NCI-H345 treated with DMSO at 0.1 percent for 48 hours (cell line): ENCODE results near the gene CHI3L2.

ENCODE experiments used
- DNase-seq: peaks from one replicate; lab custom pipeline; 2025; ENCODE audit not compliant: unreplicated experiment; lab: John Stamatoyannopoulos, UW

The CHI3L2 gene

DNA sequence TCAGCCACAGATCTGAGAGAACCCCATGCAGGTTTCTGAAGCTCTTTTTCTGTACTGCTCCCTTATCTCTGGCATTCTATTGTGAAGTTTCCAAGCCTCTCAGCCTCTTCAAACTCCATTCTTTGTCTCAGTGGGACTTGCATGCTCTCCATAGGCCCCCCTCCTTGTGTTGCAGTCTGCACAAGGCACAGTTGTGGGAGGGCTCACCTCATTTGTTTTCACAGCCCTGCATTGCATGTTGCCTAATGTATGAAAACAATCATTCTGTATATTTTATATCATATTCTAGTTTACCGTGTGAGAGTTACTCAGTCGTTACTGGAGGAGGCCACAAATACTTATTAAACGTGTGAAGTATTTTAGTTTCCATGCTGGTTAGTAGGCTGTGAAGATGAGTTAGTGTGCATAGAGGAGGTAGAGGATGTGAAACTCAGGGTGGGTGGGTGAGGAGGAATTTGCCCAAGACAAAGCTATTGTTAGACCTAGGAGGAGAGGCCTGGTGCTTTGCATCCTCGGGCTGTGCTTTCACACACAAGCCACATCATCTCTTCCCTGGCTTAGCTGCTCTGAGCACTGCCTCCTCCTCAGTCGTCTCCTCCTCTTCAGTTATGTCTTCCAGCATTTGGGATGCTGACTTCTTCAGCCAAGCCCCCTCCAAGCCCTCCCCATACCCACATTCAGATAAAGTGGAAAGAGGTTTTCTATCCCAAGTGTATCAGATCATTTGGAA is 7.8 kb upstream of the CHI3L2 start:
- DNase-seq, result no peak

DNA sequence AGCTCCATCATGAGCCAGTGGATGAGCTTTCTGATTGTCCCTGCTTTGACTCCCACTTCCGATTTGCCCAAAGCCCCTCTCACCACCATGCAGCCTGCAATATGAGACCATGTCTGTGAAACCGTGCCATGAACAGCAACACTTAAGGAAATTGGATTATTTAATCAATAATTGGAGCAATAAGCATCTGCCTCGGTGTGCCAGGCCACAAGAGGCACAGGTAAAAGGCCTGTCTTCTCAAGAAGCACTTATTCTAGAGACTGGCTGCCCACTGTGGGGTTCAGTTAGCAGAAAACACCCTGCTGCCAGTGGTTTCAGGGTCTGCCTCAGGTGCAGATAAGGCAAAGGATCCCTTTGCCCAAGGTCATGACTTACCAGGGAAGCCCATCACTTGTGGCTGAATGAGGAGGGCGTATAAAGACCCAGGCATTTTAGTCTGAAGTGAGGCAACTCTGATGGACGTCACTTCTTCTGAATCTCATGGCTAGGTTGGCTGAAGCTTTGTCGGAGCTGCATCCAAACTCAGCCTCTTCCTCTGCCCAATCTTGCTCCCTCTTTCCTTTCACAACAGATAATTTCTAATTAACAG is 7.1 kb upstream of the CHI3L2 start:
- DNase-seq, result no peak

DNA sequence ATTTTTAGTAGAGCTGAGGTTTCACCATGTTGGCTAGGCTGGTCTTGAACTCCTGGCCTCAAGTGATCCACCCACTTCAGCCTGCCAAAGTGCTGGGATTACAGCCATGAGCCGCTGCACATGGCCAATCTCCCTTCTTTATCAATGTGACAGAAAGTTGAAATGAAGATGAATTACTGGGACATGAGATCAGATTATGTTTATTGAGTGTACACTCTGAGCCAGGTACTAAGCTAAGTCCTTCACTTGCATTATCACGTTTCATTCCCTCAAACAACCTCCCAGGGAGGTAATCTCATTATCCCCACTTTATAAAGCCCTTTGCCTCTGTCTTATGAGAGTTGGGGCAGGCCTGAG is 6.3 kb upstream of the CHI3L2 start:
- no peak for DNase-seq

DNA sequence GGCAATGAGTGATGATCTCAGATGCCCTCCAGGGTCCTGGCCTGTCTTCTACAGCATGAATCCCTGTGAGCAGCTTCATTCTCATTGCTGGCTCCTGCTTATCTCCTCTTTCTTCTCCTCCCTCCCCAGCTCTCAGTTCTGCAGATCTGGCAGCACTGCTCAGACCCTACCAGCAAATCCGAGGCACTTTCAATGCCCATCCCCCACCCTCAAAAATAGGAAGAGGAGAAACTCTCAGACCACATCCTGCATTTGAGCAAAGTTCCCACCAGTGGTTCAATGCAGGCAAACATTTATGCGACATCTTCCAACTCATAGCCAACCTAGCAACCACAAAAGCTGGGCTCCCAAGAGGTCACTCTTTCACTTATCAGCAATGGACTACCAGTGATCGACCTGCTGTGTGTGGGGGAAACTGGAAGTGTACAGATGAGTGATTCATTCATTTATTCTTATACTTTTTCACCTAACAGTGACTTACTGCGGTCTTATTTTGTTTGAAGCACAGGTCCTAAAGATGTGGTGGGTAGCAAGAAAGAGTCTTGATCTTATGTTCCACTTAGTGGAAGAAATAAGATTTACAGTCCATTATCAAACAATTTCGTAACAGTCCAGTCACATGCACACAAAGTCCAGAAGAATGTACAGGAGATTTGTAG is 5.8 kb upstream of the CHI3L2 start:
- DNase-seq, result no peak

DNA sequence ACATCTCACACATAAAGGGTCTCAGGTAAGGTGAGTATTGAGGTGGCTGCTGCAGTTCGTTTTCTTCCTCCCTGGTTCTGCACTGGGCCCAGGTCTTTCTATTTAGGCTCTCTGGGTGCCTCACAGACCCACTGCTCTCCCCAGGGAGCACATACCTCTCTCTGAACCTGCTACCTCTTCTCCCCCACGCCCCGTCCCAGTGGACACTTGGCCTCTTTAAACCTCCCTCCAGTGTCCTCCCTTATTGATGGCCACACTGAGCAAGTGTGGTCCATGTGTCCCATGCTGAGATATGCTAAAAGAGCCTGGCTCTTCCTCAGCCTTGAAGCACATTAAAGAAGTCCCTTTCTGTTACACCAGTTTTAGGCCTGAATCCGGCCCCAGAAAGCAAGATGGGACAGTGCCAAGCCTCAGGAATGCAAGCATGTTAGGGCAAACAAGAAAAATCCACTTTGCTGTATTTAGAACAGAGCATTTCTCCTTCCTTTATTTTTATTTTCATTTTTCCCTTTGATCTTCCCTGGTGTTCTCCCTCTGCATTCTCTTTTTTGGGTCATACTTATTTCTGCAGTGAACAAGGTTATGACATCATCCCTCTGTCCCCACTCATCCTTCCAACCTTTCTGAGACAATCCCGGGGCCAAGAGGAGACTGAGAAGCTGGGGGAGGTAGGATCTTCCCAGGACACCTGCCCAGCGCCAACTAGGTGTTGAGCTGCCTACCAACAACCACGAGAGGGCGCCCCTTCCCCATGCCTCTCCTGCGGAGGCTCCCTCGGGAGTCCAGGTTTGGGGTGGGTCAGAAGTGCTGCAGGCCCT is 5.0 kb upstream of the CHI3L2 start:
- peak; percentile 42 for DNase-seq

DNA sequence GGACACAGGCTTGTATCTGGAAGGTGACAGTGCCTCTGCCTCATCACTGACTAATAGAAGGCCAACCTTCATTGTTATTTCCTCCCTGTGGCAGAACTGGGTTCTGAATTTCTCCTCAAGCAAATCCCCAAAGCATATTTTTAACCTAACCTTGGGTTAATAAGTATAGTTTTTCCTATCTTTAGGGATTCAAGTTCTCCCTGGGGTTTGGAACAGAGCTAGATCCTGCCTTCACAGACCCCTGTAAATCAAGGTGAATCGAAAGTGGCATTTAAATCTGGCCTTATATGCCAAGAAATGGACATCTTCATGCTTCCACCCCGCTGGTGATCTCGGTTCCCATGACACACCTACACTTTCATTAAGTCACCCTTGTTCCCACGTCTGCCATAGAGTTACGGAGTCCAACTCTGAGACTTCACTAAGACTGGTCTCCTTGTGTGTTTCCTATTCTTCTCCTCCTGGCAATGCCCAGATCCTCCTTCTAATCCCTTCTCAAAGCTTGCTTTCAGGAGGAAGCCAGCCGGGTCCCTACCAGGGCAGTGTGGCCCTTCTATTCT is 4.3 kb upstream of the CHI3L2 start:
- DNase-seq, result no peak

DNA sequence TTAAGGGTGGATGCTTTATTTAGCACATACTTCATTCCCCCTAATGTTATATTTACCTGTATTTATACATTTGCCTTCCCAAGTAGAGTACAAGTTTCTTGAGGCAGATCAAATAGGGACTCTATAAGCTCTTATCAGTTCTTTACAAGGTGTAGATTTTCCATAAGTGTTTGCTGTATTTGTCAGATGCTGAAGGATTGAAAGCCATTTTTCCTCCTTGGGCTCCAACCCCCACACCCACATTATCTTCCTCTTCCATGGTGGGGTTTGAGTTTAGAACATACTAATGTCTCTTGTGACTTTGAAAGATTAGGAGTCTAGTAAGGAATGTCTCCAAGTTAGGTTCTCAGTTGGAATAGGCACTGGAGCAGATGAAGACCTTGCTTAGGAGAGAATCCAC is 2.4 kb upstream of the CHI3L2 start:
- DNase-seq, result no peak

DNA sequence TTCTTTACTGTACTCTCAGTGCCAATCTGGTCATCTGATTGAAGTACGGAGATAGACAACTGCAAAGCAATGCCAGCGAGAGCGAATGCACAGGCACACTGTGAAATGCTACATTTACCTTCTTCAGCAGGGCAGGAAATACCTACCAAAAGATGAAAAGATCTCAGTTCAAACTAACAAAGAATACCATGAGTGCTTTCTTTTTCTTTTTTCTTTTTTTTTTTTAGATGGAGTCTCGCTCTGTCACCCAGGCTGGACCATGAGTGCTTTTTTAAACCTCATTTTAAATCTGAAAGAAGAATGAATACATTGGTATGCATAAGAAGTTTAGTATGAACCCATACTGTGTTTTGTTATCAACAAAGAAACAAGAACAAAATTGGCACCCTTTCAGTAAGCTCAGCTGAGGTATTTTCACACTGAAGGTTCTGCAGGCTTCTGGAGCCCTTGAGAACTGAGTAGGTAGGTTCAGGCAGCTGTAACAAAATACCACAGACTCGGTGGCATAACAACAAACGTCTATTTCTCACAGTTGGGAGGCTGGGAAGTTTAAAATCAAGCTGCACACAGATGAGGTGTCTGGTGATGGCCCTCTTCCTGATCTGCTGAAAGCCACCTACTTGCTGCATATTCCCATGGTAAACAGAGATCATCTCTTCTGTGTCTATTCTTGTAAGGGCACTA is 1.7 kb upstream of the CHI3L2 start:
- DNase-seq, result no peak

DNA sequence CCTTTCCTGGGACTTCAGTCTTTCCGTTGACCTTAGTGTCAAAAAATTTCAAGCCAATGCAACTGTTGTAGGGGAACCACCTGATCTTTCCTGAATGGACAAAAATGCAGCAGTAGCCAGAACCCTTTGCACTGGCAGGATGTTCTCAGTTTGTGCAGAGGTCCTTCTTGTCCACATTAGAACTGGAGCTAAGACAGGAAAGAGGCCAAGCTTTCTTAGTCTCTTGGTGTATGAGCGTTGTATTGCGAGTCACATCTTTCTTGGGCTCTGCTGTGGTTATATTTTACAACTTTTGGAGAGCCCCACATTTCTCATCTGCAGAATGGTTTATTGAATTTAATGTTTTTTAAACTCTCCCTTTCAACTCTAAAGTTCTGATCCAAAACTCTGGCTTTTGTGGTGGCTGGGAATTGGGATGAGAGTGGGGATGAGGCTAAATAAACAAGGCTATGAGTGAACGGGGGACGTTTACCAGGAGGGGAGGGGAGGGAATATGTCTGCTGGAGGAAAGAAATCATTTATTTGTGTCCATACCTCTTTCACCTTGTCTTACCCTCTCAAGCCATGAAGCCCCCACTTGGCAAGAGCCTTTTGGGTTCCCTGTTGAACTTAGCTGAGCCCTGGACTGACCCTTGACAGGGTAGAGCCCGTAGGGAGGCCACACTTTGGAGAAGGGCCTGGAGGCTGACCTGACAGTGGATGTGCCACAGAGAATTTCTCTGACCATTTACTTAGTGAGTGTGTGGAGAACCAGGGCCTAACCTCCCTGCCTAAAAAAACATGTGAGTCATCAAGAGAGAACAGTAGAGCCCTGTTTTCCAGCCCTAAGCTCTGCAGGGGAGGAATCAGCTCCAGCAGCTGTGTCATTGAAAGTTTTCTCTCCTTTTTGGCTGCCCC is 586 bp downstream of the CHI3L2 start:
- no peak for DNase-seq

DNA sequence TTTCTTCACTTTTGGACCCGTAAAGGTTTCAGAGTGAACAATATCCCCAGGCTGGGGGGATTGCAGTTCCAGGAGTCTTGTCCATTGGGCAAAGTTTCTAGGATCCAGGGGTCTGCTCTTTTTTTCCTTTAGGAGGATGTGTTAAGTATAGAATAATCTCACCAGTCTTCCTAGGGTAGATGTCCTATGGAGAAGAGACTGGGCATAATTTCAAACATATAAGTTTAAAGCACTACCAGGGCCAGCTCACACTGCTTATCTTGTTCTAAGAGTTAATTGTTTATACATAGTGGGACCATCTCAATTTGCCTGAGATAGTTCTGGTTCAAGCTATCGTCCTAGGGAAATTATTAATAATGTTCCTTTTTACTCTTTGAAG is 1.2 kb downstream of the CHI3L2 start:
- no peak for DNase-seq

DNA sequence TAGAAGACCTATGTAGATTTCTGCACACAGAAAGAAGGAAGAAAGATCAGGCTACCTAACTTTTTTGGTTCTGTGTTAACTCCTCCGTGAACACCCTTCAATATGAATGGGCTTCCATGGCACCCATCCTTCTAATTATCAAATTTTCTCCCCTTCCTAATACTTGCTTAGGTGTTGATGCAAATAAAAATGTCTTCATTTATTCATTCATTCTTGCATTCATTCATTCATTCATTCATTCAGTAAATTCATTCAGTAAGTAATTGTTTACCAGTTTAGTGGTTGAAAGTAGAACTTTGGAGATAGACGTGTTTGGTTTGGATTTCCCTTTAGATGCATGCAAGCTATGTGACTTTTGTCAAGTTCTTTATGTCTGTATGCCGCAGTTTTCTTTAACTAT is 4.6 kb downstream of the CHI3L2 start:
- no peak for DNase-seq

DNA sequence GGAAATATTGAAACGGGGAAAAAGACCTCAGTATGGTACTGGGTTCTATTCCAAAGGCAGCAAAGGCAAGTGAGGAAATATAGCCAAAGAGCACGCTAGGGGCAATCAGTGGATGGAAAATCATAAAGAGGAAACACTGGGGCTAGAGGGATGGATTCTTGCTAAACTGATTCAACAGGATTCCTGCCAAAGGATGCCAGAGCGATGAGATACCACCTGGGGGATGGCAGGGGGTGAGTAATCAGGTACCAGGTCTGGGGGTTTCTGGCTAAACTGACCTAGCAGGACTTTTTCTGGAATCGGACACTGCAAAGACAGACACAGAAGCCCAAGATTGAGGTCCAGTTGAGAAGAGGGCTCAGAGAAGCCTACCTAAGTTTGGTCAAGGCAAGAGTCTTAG is 6.7 kb downstream of the CHI3L2 start:
- no peak for DNase-seq

DNA sequence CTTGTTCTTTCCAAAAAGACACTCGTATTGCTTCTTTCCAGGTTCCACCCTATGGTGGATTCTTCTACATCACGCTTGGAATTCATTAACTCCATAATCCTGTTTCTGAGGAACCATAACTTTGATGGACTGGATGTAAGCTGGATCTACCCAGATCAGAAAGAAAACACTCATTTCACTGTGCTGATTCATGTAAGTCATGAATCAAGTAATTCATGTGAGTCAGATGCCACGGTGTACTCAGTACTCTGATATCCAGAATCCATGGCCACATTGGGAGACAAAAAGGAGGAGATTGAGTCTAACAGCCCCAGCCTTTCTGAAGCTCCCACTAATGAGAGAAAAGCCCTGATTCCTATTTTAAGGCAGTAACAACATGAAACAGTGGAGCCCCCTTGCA is 7.4 kb downstream of the CHI3L2 start:
- no peak for DNase-seq

DNA sequence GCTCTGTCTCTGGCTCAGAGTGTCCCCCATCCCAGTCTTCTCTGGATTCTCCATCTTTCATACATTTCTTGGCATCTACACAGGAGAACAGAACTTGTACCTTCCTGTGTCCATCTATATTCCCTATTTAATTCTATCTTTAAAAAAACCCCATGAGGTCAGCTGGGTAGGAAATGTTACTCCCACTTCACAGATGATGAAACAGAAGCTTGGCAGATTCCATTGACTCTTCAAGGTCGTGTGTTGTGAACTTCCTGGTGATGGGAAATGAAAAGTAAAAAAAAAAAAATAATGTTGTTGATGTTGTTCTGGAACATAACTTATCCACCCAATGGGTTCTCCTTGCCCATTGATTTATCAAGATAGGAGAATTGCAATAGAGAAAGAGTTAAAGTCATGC is 8.9 kb downstream of the CHI3L2 start:
- no peak for DNase-seq

DNA sequence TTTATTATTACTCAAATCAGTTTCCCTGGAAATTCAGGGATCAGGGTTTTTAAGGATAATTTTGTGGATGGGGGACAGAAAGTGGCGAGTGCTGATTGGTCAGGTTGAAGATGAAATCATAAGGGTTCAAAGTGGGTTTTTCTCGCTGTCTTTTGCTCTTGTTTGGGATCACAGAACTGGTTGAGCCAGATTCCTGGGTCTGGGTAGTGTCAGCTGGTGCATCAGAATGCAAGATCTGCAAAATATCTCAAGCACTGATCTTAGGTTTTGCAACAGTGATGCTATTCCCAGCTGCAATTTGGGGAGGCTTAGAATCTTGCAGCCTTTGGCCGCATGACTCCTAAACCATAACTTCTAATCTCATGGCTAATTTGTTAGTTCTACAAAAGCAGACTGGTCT is 9.3 kb downstream of the CHI3L2 start:
- DNase-seq, result no peak

DNA sequence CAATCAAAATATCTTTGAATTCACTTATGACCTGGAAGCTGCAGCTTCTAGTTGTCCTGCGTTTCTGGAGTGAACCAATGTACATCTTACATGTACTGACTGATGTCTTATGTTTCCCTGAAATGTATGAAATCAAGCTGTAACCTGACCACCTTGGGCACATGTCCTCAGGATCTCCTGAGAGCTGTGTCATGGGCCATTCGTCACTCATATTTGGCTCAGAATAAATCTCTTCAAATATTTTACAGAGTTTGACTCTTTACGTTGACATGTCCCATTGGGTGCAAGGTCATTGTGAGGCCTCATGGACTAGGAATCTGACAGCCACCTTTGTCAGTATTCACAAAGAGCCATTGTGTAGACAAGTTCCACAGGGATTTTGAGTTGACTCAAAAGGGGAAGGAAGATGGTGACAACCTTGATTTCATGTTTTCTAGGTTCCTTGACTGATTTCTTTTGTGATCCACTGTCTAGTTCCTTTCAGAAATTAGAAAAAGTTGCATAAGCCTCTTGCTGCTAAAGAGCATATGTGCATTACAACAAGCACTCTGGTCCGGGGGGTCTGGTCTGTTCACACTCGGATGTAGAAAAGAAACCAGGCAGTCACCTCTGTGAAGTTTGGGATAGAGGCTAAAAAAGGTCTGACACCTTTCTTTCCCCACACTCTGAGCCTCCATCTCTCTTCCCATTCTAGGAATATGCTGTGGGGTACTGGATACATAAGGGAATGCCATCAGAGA is 10.7 kb downstream of the CHI3L2 start:
- no peak for DNase-seq

DNA sequence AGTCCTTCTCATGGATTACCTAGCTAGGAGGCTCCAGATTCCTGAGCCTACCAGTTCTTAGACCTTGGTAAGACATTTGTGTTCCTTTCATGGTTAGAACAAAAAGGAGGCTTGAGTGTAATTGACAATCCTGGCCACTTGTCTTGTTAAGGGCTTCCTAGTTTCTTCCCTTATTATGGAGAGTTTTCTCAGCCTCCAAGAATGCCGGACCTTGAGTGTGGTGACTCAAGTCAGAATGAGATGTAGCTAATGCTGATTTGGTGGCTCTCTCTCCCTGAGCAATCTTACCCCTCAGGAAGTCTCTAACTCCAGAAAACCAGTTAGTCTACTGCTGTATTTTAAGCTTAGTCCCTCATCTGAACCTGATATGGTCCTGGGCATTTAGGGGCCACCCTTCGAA is 14.3 kb downstream of the CHI3L2 start:
- DNase-seq, result no peak

DNA sequence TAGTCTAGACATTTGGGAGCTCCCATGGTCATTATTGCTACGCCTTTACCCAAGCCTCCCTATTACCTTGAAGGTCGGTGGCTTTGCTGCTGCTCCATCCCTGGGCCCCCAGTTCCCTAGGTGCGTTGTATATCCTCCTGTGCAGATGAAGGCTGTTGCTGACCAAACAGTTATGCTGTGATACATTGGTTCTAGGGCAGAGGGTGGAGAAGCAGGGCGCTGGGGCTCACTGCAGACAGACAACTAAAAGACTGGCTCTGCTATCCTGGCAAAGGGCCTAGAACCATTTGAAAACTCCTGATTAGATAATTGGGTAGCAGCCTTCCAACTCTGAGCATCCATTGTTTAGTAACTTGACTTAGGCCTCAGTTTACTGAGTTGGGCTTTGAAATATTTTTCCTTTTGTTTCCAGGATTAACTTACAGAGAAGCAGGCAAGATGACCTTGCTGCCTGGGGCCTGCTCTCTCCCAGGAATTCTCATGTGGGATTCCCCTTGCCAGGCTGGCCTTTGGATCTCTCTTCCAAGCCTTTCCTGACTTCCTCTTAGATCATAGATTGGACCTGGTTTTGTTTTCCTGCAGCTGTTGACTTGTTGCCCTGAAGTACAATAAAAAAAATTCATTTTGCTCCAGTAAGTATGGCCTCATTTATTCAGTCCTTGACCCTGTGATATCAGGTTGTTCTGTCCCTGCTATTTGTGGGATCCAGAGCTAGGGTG is 15.5 kb downstream of the CHI3L2 start:
- DNase-seq, result no peak
